GM21381 (cell line): Measurements from ENCODE around the gene FANCD2.
"Not testable (repeated sequence)": the region's sequence is repeated elsewhere in the genome, so short reads cannot be mapped to it uniquely, and the experiment has no call there.

Experiments
- ATAC-seq: cut with Tn5 transposase; IDR thresholded peaks from one replicate; pipeline ENCODE4 v1.9.1; 2021; ENCODE audit warnings: mild to moderate bottlenecking, moderate library complexity; ENCODE audit not compliant: unreplicated experiment

FANCD2 gene

GRCh38 chr3:10026084-10026890 is at the start of gene FANCD2:
Gene FANCD2, plus strand, starts transcription at chr3:10026437. Its CDS starts 2,221 bp downstream, at chr3:10028658.
- ATAC-seq, result peak; percentile 96

GRCh38 chr3:9976721-9977709 is 49.2 kb upstream of the FANCD2 start:
- no peak for ATAC-seq

- ATAC-seq, result no peak
These were observed 47.4 kb upstream of the FANCD2 start for GRCh38 chr3:9978710-9979305.

DNA sequence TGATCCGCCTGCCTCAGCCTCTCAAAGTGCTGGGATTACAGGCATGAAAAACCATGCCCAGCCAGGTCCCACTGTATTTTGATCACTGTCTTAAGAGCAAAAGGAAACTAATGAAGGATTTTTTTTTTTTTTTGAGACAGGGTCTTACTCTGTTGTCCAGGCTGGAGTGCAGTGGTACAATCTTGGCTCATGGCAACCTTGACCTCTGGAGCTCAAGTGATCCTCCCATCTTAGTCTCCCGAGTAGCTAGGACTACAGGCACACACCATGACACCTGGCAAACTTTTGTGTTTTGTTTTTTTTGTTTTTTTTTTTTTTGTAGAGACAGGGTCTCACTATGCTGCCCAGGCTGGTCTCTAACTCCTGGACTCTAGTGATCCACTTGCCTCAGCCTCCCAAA is 46.0 kb upstream of the FANCD2 start:
- ATAC-seq, result no peak

DNA sequence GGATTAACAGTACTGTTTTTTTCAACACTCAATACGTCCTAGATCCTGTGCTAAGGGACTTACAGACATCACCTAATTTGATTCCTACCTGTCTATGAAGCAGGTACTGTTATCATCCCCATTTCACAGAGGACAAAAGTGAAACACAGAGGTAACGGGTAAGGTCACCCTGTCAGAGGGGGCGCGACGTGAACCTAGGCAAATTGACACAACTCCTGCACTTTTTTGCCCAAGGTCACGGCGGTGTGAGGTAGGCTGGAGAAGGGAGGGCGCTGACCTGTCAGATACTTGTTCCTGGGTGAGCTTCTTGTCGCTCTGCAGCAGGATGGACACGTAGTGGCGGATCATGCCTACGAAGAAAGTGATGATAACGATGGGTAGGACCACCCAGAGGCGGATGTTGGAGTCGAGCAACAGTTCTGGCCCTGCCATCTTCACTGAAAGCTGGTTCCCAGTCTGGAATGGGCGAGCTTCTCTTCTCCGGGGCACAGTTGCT is 40.0 kb upstream of the FANCD2 start:
- peak; percentile 25 for ATAC-seq

DNA sequence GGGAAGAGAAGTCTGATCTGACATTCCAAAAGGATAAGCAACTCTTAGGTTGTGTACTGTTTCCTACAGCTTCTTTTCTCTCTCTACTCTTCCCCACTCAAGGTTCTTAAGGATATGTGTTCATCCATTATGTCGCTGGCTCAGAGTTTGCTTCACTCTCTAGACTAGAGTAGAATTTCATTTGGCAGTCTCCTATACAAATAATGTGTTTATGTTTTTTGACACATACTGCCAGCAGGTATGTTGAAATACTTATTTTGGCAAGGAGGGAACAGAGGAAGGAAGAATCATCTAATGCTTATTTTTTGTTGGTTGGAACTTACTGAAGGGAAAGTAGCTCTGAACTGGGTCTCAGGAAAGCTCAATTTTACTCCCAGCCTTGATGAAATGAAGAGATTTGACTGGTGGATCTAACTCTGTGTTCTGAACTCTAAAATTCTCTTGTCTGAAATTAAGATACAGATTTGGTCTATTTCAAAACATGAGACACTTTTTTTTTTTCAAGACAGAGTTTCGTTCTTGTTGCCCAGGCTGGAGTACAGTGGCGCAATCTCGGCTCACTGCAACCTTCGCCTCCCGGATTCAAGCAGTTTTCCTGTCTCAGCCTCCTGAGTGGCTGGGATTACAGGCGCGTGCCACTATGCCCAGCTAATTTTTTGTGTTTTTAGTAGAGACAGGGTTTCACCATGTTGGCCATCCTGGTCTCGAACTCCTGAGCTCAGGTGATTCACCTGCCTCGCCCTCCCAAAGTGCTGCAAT is 32.0 kb upstream of the FANCD2 start:
- ATAC-seq, result no peak

GRCh38 chr3:10000686-10001085 is 25.6 kb upstream of the FANCD2 start:
- no peak for ATAC-seq

- ATAC-seq, result no peak
These were observed 23.3 kb upstream of the FANCD2 start for GRCh38 chr3:10002951-10003350.

DNA sequence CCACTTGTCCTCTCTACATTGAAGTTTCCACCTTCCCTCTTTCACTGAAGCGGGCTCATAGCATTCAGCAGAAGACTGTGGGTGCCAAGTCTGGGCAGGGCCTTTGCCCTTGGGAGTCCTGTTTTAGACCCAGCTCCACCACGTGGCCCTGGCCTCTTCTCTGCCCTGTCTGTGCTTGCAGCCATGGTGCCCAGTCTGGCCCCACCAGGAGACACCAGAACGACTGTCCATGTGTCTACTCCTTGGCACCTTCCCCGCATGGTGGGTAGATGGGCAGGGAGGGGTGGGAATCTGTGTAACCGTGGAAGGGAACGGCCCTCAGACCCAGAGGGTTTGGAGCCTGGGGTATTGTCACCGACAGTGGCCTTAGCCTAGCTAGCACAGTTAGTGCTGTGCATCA is 21.7 kb upstream of the FANCD2 start:
- no peak for ATAC-seq

DNA sequence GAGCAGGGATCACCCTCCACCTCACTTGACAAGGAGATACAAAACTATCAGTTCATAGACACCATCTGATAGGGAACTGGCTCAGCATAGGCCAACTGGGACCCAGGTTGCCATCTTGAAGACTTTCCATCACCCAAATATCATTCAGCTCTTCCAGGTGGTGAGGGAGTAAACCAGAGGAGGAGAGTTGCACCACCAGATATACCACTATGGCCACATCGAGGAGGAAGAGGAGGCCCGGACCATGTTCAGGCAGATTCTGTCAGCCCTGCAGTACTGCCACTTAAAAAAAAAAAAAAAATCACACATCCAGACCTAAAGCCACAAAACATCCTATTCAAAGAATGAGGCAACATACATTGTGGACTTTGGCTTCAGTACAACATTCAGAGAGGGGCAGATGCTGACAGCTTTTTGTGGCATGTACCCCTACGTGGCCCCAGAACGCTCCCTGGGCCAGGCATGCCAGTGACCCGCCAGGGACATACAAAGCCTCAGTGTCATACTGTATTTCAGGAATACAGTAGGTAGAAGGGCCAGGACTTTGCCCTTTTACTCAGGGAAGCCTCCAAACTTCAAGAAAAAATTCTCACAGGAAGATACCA is 21.2 kb upstream of the FANCD2 start:
- no peak for ATAC-seq

- ATAC-seq, result no peak
These were observed 20.0 kb upstream of the FANCD2 start for GRCh38 chr3:10006048-10006761.

- no peak for ATAC-seq
These were observed 19.5 kb upstream of the FANCD2 start for GRCh38 chr3:10006762-10007090.

DNA sequence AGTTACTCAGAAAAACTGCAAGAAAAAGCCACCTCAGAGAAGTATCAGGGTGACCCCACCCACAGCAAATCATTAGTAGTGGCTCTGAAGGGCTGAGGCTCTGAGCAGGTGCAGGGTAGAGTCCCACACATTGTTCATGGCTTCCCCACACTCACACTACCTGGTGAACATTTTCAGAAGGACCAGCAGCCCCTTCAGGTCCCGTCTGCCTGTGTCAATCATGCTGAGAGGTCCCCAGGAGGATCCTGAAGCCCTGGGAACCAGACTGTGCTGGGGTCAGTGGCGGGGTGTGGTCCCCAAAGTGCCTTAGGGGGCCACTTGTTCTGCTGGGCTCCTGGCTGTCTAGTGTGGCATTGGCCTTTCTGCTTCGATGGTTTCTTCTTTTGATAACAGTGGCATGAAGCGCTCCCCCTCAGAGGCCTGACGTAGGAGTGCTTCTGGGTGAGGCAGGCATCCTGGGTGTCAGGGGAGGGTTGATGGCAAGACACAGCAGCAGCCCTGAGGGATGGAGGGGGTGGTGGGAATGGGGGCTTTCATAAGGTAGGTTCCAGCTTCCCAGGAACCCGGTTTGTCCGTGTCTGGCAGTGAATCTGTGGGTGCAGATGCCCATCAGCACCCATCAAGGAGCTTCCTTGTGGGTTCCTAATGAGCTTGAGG is 19.0 kb upstream of the FANCD2 start:
- no peak for ATAC-seq

GRCh38 chr3:10008216-10008587 is 18.0 kb upstream of the FANCD2 start:
- ATAC-seq, result not testable (repeated sequence)

GRCh38 chr3:10008588-10009344 is 17.5 kb upstream of the FANCD2 start:
- peak; percentile 44 for ATAC-seq

GRCh38 chr3:10010421-10010877 is 15.8 kb upstream of the FANCD2 start:
- no peak for ATAC-seq

DNA sequence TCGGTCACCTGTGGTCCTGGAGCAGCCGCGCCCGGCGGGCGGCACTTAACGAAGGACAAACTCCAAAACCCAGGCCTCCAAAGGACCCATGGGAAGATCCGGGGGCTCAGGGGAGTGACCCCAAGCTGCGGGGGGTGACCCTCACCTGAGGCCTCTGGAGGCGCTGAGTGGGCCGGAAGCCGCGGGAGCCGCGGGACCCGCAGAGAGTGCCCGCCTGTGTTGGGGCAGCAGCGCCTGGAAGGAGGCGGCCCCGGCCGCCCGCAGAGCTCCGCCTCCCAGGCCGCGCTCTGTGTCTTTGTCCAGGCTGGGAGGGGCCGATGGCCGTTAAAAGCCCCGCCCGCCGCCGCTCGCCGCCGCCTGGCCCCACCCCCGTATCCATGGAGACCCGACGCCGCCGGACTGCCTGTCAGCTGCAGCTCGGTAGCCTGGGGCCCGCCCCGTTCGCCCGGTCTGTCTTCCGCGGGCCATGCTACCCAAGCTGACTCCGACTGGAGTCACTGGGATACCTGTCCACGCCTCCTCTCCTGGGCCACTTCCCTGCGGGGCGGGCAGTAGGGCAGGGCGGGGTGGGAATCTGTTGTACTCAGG is 15.3 kb upstream of the FANCD2 start:
- ATAC-seq, result peak; percentile 91

DNA sequence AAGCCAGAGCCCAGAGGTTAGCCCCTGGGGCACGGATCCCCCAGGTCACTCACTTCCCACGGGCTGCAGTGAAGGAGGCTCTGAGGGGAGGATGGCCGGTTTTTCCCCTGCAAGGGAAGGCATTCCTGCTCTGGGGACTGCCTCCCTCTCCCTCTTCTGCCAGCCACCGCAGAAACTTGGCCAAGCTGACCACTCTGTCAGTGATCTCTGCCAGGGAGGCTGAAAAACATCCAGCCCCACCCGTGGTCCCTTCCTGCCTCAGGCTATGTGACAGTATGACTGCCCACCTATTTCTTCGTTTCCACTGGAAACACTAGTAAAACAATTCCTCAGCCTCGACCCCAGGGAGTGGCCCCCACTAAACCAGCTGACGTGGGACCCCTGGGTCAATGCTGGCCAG is 14.6 kb upstream of the FANCD2 start:
- no peak for ATAC-seq
